Measurements from ENCODE around the gene MYCBPAP. TPM values are rescaled to one million over a fixed set of nuclear protein-coding genes. Genes with fewer than 3 reads are reported as not detected.
A peak's percentile ranks its signal among the peaks of the same experiment; 100 is the strongest.

Gene MYCBPAP
- total RNA-seq, 1 experiment from 2014 or later, result not detected

GRCh38 chr17:50476545-50477315 is 31.5 kb upstream of the MYCBPAP start (continued):
- no peak for TF ChIP-seq ZBTB33 (IDR thresholded peaks at IDR 0.05; ENCODE audit: extremely low read depth, insufficient replicate concordance, low read length)
- no peak for TF ChIP-seq JUND (IDR thresholded peaks at IDR 0.05)
- no peak for TF ChIP-seq SIN3A (IDR thresholded peaks at IDR 0.05; ENCODE audit: low read depth)

GRCh38 chr17:50477976-50478375 is 30.3 kb upstream of the MYCBPAP start:
- no peaks in the 10 kb centered on the region for H3K9me2 ChIP-seq (ENCODE audit: insufficient read depth)
- ChIA-PET RAD21 (ENCODE audit: low non-redundant PET in 1 of 2, low total read pairs in 2 of 2, uncharacterized antibody in 2 of 2, unreplicated experiment in 2 of 2) (interaction anchor here in 1 of 2 experiments (0.7 kb wide), 1 partner anchor 152 kb away, joined by 3 read pairs; no protein-coding TSS in a partner anchor), CTCF (interaction anchor here (2.1 to 2.4 kb wide), 3 partner anchors 80 to 278 kb away, joined by 15 to 33 read pairs (median 15); partner anchors contain the start of gene LRRC59), POLR2A (interaction anchor here (1.8 to 2.0 kb wide), 2 partner anchors 64 to 116 kb away, joined by 12 read pairs; no protein-coding TSS in a partner anchor)
- ATAC-seq (no peak), DNase-seq (ENCODE audit: low read depth, low spot score) (no peak)
- H3K4me1 ChIP-seq (ENCODE audit: control insufficient read depth in 1 of 2, insufficient read depth in 2 of 2, low read length in 2 of 2), result peaks cover 18 to 38% of the 10 kb centered on the region in 2 experiments
- no peak for TF ChIP-seq SP1 (IDR thresholded peaks at IDR 0.05; ENCODE audit: low read depth)
- TF ChIP-seq POLR2A (IDR thresholded peaks at IDR 0.05; ENCODE audit: borderline replicate concordance, extremely low read depth, insufficient read depth, insufficient read length), result no peak
- no peak for TF ChIP-seq ELF1 (IDR thresholded peaks at IDR 0.05; ENCODE audit: borderline replicate concordance, low read depth)
- TF ChIP-seq CTCF (IDR thresholded peaks at IDR 0.05 in 2 of 3, conservative IDR thresholded peaks at IDR 0.05 in 1 of 3; ENCODE audit: borderline replicate concordance in 1 of 3, insufficient read depth in 1 of 3, low read depth in 2 of 3, low read length in 2 of 3), result no peak
- TF ChIP-seq ATF3 (IDR thresholded peaks at IDR 0.05), result no peak
- TF ChIP-seq ZNF274 (IDR thresholded peaks at IDR 0.05; ENCODE audit: low read depth, low read length), result no peak
- TF ChIP-seq TCF7L2 (IDR thresholded peaks at IDR 0.05; ENCODE audit: borderline replicate concordance, extremely low read depth, insufficient read depth, insufficient read length), result no peak
- TF ChIP-seq YY1 (IDR thresholded peaks at IDR 0.05; ENCODE audit: extremely low read depth, insufficient replicate concordance, low read depth, low read length), result no peak
- no peak for TF ChIP-seq JUND (IDR thresholded peaks at IDR 0.05)
- TF ChIP-seq ZBTB33 (IDR thresholded peaks at IDR 0.05; ENCODE audit: extremely low read depth, insufficient replicate concordance, low read length), result no peak
- TF ChIP-seq CEBPB (IDR thresholded peaks at IDR 0.05; ENCODE audit: low read depth), result no peak
- peak overlapping the region; percentile 78 to 91 for H3K4me3 ChIP-seq (replicated peaks in 1 of 2; ENCODE audit: low read depth in 1 of 2, low read length in 2 of 2)
- TSS peak; percentile 86 for BruUV-seq (replicated peaks)
- peak overlapping the region; percentile 77 for H3K27ac ChIP-seq (ENCODE audit: low read depth, low read length)
- H3K36me3 ChIP-seq (ENCODE audit: control insufficient read depth in 1 of 2, insufficient read depth in 2 of 2, low read length in 2 of 2), result peaks cover 5 to 13% of the 10 kb centered on the region in 2 experiments; a peak in 2 of 4 replicates
- H4K20me1 ChIP-seq (ENCODE audit: insufficient read depth), result no peaks in the 10 kb centered on the region
- H3K9me3 ChIP-seq (ENCODE audit: control insufficient read depth in 1 of 2, insufficient read depth in 1 of 2, low read depth in 1 of 2, low read length in 2 of 2), result no peaks in the 10 kb centered on the region
- peak overlapping the region; percentile 88 for H3K9ac ChIP-seq (ENCODE audit: low read length)
- peak overlapping the region; percentile 87 for H3K4me2 ChIP-seq (ENCODE audit: low read length)
- H3K79me2 ChIP-seq (ENCODE audit: insufficient read depth, low read length), result peaks cover 20% of the 10 kb centered on the region
- intact Hi-C loops (cut with micrococcal nuclease), result loop anchor here (1.0 to 2.0 kb wide), 3 partner anchors 81 to 277 kb away; partner anchors contain the start of genes COL1A1 and LRRC59
- H2AFZ ChIP-seq (ENCODE audit: low read depth, low read length, poor library complexity, severe bottlenecking), result peak overlapping the region; percentile 87
- no peaks in the 10 kb centered on the region for H3K27me3 ChIP-seq (ENCODE audit: insufficient read depth, low read length)
